Measurements from ENCODE around the gene PTX4.
A peak's percentile ranks its signal among the peaks of the same experiment; 100 is the strongest.
"Not testable (repeated sequence)": the region's sequence is repeated elsewhere in the genome, so short reads cannot be mapped to it uniquely, and the experiment has no call there.

Gene PTX4

DNA sequence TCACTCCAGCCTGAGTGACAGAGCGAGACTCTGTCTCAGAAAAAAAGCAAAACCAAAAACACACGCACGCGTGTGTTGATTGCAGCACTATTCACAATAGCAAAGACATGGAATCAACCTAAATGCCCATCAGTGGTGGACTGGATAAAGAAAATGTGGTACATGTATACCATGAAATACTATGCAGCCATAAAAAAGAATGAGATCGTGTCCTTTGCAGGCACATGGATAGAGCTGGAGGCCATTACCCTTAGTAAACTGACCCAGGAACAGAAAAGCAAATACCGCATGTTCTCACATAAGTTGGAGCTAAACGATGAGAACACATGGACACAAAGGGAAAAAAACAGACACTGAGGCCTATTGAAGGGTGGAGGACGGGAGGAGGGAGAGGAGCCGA is 9.8 kb downstream of the PTX4 start:
- not testable (repeated sequence) for DNase-seq

DNA sequence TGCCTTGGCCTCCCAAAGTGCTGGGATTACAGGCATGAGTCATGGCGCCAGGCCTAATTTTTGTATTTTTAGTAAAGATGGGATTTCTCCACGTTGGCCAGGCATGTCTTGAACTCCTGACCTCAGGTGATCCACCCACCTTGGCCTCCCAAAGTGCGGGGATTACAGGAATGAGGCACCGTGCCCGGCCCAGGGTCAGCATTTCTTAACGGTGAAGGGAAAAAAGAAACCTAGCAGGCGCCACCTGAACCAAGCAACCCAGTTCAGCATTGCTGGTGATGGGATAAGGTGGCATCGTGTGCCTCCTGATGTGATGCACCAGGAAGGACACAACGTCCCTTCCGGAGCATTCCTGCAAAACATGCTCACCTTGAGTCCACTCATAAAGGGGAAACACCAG is 11.7 kb downstream of the PTX4 start:
- no peak for DNase-seq

DNA sequence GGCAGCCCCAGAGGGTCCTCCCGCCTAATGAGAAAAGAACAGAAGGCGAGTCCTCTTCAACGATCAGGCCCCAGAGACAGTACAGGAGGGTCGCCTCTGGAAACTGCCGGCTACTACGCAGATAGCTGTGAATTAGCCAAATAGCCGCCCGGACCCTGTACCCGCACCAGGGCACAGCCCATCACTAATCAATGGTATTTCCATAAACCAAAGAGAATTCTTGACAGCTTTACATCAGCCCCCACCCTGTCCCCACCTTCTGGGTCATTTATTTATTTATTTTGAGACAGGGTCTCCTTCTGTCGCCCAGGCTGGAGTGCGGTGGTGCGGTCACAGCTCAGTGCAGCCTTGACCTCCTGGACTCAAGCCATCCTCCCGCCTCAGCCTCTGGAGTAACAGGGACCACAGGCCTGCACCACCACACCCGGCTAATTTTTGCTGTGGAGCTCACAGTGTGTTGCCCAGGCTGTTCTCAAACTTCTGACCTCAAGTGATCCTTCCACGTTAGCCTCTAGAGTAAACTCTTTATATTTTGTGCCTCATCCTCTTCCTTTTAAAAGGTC is 13.1 kb downstream of the PTX4 start:
- DNase-seq: no peak

DNA sequence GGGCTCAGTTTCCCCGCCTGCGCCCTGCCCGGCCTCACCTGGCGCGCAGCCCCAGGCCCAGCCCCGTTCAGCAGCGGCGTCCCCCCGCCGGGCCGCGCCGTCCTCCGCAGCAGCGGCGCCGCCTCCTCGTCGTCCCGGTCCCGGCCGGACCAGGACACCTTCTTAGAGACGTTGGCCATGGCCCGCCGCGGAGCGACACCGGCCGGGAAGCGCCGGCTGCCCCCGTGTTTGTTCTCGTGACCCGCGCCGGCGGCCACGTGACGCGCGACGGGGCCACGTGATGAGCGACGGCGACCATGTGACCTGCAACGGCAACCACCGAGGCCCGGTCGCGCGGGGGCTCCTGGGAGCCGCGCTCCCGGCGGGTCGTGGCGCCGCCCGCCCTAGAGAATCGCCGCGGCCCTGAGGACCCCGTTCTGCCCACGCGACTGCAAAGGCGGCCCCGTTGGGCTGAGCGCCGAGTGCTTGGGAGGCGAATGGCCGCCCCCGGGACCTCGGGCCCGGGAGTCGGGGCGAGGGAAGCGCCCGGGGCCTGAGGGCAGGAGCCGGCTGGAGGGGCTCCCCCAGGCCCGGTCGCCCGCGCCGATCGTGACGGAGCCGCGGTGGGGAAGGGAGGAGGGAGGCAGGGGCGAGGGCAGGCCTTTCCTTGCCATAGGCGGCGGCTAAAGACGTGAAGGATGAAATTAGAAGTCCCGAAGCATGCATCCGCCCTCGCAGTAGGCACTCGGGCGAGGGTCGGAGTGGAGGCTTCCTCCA is 13.8 kb downstream of the PTX4 start, which contains the start of gene CLCN7:
TSS of gene CLCN7 (minus strand) at position 233 of the 756 bp plus-strand sequence. CDS start at position 179, 54 bp downstream.
- DNase-seq: peak; percentile 84 to 87

DNA sequence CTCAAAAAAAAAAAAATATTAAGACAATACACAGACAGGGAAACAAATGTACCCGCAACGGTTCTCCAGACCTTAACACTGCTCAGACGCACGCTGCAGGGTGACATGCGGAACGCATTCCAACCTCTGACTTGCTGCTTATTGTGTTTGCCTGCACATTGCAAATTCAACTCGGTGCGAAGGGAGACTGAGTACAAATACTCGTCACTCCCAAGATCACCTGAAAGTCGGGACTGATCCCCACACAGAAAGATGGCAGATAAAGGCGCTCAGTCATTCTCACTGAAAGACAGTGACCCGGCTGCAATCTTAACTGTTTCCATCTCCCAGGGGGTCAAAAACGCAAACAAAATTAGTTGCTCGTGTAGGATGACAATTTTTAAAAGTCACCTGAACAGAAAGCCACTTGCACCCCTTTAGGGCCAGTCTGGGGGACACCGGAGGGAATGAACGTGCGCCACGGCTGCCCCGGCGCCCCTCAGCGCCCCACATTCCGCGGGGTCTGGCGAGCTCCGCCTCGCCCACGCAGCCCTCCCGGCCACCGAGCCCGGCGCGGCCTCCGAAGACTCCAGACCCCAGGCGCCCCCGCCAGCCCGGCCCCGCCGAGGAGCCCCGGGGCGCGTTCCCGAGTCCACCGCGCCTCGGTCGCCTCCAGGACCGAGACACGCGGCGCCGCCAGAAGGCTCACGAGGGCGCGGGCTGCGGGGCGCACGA is 14.5 kb downstream of the PTX4 start:
- DNase-seq: no peak

DNA sequence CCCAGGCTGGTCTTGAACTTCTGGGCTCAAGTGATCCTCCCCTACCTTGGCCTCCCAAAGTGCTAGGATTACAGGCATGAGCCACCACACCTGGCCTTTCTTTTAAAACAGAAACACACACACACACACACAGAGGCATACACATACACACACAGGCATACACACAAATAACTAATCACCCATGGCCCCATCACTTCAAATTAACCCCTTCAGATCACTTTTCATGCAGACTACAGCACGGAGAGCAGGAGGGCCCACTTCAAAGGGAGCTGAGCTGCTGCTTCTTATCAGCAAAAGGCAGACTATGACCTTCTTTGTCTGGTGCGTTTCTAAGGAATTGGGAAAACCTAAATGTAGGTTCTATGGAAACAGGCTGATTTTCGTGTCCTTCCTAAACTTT is 15.8 kb downstream of the PTX4 start:
- DNase-seq: no peak

DNA sequence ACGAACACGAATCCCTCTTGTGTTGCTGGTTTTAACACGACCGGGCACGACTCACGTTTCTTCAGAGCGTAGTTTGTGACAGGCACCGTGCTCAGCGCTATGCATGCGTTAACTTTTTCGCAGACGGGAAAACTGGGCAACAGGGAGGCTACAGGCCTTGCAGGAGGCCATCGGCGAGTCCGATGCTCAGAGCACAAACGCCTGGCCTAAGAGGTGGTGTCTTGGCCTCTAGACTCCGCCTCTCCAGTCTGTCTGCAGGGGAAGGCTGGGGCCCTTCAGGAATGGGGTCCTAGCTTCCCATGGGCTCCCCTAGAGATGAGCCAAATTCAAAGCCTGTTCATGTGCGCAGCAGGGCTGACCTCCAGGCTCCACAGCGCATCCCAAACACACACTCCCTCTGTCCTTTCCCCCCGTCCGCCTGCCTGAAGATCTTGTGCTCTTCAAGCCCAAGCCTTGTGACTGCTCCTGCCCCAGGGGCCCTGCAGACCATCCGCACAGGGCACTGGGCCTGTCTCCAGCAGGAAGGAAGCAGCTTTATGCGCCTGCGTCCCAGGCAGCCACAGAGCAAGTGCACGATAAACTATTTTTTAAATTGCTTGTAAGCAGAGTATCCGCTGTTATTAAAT is 17.1 kb downstream of the PTX4 start:
- DNase-seq: no peak

DNA sequence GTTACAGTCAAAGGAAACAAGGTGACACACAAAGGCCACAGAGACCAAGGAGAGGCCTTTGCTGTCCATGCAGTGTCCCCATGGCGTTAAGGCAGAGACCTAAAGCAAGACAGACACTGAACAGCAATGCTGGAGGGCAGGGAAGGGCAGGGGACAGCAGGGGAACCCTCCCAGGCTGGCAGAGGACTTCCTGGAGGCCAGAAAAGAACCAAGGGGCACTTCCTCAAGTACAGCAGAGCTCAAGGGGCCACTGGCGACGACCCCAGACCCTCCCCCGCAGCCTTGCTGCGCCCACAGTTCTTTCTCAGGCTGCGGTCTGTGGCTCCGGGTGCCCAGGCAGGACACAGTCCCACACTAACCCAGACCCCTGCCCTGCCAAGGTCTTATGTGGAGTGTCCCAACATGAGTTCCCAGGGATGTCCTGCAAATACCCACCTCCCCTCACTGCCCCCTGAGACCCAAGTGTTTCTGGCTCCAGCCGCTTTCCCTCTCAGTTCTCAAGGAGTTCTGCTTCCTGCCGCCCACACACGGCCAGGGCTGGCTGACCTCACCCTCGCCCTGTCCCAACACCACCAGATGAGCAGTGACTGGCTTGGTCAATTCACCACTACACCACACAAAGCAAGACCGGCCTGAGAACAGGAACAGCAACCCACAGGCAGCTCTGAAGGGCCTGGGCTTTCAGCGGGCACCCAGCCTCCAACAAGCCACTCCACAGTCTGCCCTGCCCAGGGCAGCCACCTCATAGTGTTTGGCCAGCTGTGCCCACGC is 18.1 kb downstream of the PTX4 start:
- no peak for DNase-seq

DNA sequence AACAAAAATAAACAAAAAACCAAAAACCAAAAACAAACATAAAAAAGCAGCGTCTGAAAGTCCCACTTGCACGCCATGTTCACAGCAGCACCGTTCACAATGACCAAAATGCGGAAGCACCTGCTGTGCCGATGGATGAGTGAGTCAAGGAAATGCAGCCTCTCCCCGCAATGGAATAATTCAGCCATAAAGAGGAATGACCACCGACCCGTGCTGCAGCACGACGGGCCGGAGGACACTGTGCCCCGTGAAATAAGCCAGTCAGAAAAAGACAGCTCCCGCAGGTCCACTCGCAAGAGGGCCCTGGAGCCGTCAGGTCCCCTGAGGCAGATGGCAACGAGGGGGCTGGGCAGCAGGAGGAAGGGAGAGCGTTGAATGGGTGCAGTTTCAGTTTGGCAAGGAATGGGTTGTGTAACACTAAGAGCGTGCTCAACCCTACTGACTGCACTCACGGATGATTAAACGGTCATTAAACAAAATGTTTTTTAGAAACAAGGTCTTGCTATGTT is 19.0 kb downstream of the PTX4 start:
- DNase-seq: no peak

DNA sequence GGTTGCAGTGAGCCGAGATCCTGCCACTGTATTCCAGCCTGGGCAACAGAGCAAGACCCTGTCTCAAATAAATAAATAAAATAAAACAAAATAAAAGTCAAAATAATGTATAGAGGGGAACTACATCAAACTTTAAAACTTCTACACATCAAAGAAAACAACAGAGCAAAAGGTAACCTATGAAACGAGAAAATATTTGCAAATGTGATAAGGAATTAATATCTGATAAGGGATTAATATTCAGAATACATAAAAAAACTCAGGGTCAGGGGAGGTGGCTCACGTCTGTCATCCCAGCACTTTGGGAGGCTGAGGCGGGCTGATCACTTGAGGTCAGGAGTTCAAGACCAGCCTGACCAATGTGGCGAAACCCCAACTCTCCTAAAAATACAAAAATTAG is 19.6 kb downstream of the PTX4 start:
- not testable (repeated sequence) for DNase-seq

DNA sequence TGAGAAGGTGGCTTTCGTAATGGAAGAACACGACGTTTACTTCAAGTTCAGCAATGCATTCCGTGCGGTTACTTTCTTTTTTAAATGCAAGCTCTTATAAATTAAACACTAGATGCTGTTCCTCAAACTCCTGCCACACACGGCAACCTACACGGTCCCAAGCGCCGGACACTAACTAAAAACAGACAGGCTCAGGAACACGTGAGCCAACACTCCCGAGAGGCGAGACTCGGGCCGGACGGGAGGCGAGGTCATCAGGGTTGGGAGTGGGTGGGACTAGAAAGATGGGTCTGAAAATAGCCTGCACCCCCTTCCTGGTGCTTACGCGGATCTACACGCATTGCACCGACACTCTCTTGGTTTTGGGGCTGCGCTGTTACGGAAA is 20.3 kb downstream of the PTX4 start:
- no peak for DNase-seq

DNA sequence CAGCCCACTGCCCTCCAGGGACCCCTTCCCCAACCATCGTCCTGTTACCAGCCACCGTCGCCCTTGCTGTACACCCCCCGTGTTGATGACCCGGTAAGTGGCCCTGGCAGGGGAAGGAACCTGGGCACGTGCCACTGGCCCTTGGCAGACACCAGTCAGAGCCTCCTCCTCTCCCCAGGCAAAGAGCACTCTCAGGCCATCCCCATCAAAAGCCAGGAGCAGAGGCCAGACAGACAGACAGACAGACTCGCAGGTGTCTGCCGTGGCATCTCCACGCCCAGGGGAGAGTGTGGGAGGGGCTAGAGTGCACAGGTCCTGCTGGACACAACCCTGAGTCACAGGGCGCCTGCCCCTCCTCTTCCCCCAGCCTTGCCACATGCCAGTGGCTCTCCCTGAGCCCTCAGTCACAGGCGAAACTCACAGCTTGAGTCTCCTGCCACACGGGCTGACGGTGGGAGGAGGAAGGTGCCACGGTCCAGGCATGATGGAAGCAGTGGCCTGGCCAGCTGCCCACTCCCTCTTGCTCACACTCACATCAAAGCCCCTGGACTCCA is 21.7 kb downstream of the PTX4 start:
- DNase-seq: no peak

DNA sequence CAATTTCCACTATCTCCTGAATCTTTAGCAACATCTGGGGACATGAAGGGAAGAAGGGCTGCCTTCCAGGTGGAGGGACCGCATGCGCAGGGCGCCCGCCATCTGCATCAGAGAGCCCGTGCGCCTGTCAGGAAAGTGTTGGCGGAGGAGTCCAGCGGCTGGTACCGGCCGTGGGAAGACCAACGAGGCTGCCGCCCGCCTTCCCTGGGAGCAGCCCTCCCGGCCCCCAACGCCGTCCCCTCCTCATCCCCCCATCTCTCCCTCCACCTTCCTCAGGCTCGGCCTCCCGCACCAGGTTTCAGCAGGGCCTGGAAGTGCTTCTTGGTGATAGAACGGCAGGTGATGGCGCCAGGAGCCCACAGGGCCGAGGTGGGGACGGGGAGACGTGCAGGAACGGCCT is 22.7 kb downstream of the PTX4 start:
- DNase-seq: no peak

DNA sequence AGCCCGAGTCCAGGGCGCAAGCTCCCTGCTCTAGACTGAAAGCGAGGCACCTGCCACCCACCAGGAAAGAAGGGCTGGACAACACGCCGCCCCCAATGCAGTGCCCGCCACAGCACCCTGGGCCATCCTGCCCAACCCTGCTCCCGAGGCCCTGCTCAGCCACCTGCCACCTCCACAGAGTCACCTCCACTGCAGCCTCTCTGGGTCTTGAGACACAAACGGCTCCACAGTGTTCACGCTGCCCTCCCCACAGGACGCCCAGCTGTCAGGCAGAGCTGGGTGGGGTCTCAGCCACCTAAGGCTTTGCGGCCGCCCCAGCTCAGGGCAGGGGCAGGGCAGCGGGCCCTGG is 23.2 kb downstream of the PTX4 start:
- no peak for DNase-seq

DNA sequence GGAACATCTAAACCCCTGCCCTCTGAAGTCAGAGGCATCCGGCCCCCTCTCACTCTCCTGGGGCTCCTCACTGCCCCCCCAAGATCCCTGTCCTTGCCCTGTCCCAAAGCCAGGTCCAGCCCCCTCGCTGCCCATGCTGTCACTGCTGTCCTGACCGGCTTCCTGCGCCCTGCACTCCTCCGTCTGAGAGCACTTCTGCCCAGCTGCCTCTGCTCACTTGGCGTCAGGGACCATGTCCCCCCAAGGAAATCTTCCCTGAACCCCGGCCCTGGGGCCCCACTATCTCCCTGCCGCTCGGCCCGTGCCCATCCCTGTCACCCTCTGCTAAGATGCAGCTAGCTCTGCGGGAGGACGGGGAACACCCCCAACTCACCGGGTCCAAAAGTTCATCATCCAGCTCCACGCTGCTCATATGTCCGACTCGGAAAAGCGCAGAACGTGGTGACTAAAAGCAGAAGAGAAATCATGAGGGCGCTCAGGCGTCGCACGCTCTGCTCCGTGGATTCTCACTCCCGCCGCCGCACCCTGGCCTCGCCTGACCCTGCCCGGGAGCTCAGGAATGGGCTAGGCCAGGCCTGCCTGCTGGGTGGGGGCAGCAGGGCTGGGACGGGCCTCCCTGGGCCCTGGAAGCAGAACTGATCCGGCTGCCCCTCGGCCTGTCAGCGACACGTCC is 23.7 kb downstream of the PTX4 start:
- no peak for DNase-seq

DNA sequence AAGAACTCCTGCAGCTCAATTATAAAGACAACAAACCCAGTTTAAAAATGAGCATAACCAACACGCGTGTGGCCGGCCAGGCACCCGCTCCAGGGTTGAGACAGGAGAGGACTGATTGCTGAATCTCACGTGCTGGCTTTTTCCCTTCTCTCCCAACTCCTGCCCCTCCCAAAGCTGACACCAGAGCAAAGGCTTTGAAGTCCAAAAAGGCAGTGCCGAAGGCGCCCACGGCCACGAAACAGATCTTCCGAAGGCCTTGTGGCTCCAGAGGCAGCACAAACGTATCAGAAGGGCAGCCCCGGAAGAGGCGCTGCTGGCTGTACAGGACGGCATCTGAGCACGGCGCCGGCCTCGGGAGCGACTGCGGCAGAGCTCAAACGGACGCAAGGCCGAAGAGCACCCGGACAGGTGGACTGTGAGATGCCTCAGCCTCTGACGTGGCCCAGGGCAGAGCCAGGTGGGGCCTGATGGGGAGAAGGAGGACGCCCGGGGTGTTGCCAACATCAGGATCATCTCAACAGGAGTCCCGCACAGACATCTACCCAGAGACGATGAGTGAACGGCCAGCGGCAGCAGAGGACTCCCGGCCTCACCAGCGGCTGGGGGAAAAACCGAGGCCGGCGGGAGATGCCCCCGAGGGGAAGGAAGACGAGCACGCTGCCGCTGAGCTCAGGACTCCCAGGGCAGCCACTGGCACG is 24.4 kb downstream of the PTX4 start:
- no peak for DNase-seq

DNA sequence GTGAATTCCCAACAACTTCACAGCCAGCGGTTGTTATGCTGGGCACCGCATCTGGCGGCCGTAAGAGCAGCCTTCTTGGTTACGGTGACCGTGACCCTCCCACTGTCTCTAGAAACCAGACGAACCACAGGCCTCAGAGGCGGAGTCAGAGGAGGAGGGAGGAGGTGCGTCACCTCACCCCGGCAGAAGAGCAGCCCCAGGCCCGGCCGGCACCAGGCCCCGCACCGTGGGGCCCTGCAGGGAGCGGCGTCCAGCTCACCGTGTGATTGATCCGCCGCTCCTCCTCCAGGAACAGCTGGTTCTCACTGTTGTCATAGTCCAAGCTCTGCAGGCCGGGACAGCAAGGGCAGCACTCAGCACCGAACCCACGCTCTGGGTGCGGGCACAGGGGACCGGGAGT is 27.6 kb downstream of the PTX4 start:
- no peak for DNase-seq

DNA sequence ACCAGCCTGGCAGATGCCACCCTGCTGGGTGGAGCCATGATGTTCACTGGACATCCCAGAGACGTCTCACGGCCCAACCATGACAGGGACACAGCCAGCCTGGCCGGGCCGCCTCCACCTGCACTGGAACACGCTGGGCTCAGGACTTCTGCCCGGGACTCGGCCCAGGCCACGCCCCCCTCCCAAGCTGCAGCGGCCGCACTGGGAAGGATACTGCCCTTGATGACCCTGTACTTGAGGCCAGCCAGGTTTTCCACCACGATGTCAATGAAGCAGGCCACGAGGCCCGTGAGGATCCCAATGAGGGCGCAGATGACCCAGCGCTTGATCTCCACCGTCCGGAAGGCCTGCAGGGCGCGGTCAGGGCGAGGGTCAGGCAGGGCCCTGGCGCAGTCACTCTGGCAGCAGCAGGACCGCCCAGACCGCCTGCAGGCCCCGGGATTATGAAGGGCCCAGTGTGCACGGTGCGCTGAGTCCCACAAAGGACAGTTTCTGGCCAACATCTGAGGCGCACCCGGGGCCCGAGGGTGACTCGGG is 28.1 kb downstream of the PTX4 start:
- DNase-seq: no peak

DNA sequence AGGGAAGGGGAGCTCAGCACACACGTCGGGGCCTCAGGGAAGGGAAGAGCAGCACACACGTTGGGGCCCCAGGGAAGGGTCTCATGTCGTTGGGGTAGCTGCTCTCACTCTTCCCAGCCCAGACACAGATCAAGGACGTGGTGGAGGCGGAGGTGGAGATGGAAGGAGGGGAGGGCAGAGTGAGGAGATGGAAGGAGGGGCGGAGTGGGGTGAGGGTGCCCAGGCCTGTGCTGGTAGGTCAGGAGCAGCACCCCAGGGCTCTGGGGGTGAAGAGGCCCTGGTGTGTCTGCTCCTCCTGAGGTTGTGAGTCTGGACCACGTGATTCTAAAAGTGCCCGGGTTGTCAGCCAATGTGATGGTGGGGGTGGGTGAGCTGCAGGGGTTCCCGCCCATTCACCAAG is 28.8 kb downstream of the PTX4 start:
- DNase-seq: no peak

DNA sequence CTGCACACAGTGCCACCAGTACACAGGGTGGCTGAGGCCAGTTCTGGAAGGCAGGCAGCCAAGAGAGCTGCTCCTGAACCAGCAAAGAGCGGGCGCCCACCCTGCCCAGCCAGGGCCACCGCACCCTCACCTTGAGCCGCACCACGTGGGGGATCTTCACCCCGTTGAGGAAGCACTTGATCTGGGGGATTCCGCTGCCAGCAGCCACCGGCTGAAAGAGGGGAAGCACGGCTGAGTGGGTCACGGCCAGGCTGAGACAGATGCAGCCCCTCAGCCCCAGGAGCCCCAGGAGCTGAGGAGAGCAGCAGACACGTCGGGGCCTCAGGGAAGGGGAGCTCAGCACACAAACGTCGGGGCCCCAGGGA is 29.8 kb downstream of the PTX4 start:
- DNase-seq: no peak

DNA sequence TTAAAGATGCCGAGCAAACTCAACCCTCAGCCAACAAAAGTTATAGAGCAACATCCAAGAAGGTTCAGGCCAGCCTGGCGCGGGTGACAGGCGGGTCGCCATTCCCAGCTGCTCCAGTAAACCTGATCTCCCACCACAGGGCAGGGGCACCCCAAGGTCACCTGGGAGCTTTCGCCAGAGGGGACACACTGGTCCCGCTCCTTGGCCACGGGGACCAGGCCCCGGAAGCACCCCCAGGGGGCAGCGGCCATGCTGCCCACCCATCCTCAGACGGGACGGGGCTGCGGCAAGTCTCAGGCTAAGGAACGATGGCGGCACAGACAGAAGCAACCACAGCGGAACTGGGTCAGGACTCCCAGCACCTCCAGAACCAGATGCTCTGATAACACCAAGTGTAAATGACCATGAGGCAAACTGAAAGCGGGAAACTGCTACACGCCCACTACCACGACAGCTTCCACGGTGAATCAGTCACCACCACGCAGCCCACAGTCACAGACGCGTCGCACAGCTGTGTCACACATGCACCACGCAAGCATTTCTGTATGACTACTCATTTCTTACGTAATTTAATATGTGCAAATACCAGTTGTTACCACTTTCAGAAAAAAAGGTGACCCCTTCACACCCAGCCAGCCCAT is 30.3 kb downstream of the PTX4 start:
- DNase-seq: no peak
